Stimulated activated CD4-positive, alpha-beta T cell treated with anti-CD3 and anti-CD28 coated beads, Interleukin-4, amount 100 ng/mL, for 24 hours (primary cell): Measurements from ENCODE around the gene GGTLC2.
"Not testable (repeated sequence)": the region's sequence is repeated elsewhere in the genome, so short reads cannot be mapped to it uniquely, and the experiment has no call there.

Experiments used
- DNase-seq: peaks from one replicate; pipeline ENCODE4 v3.0.0-alpha.2; 2020

GGTLC2 gene

GRCh38 chr22:22638313-22638712 lies 6.1 kb upstream of the GGTLC2 start:
- DNase-seq = not testable (repeated sequence)

DNA sequence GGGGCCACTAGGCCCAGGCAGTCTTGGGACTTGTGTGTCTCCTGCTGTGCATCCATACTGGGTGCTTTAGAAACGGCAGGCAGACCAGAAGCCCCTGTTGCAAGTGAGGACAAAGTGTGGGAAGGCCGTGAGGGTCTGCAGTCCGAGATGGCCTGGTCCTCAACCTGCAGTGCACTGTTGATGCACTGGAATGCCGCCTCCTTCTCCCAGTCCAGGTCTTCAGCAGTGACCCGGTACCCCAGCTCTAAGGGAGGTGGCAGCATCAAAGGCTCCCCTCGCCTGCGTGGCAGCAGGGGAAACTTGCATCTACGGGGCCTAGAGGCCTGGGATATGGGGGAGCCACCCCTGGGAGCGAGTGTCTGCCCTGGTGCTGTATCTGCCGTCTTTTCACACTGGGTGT lies 2.2 kb upstream of the GGTLC2 start:
- not testable (repeated sequence) for DNase-seq

GRCh38 chr22:22645969-22646368 lies 1.6 kb downstream of the GGTLC2 start:
- not testable (repeated sequence) for DNase-seq

- DNase-seq = not testable (repeated sequence)
These were observed 3.5 kb downstream of the GGTLC2 start for GRCh38 chr22:22647952-22648351.

DNA sequence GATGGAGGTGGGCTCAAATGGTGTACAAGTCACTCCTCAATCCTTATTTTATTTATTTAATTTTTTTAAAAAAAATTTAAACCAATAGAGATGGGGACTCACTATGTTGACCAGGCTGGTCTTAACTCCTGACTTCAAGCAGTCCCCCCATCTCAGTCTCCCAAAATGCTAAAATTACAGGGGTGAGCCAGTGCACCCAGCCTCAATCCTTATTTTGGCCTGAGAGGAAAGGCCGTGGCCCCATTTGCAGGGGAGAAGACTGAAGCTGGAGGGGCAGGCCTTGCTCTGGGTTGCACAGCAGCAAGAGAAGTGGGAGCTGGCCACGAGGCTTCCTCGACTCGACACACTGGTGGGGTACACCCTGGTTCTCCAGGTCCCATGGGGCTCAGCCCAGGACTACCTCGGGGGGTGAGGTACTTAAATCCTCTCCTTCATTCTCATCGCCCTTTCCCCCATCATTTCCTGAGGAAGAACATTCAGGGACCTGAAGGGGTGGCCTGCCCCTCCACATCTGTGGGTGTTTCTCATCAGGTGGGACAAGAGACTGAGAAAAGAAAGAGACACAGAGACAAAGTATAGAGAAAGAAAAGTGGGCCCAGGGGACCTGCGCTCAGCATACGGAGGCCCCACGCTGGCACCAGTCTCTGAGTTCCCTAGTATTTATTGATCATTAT lies 4.6 kb downstream of the GGTLC2 start:
- DNase-seq = not testable (repeated sequence)

DNA sequence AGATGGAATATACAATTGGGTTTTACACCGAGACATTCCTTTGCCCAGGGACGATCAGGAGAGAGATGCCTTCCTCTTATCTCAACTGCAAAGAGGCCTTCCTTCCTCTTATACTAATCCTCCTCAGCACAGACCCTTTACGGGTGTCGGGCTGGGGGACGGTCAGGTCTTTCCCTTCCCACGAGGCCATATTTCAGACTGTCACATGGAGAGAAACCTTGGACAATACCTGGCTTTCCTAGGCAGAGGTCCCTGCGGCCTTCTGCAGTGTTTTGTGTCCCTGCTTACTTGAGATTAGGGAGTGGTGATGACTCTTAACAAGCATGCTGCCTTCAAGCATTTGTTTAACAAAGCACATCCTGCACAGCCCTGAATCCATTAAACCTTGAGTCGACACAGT lies 5.3 kb downstream of the GGTLC2 start:
- DNase-seq = not testable (repeated sequence)

DNA sequence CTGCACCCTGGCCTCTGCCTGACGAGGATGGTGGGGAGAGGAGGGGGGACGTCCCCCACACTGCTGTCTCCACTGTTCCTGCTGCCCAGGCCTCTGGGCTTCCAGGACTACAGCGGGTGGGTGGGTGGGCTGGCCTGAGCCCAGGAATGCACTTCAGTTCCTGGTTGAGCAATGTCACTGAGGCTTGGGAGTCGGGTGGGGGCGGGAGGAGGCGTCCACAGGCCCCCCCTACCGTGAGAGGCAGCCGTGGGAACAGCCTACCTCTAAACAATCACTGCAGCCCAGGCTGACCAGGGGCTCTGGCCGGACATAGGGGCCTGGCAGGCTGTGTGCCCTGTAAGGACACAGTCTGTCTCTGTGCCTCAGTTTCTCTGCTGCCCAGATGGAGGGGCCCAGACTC lies 6.0 kb downstream of the GGTLC2 start:
- not testable (repeated sequence) for DNase-seq

DNA sequence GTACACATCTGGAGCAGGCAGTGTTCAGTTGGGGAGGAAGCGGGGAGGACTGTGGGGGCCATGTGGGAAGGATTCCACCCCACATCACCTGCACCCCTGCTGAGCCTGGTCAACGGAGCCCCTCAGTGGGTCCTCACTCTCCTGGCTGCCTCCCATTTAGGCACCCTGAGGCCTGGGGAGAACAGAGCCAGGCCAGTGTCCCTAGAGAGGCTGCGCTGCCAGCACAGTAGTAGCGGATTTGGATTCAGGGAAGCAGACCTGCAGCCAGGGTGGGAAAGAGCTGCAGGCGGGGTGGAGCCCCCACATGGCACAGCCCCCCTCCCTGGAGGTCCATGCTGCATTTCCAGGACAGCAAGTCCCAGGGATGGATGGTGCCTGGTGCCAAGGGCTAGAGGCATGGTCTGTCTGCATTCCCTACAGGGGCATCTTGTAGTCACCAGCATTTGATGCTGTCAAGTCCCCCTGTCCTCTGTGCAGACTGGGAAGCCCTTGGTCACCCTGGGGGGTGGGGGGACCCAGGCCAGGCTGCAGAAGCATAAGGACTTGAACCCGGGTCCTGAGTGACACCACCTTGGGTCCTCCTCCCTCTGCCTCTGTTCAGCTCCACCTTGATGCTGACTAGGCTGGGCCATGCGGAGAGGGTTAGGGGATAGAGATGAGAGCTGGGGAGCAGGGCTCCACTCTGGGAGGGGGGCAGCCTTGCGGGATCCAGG lies 6.5 kb downstream of the GGTLC2 start:
- DNase-seq = not testable (repeated sequence)

DNA sequence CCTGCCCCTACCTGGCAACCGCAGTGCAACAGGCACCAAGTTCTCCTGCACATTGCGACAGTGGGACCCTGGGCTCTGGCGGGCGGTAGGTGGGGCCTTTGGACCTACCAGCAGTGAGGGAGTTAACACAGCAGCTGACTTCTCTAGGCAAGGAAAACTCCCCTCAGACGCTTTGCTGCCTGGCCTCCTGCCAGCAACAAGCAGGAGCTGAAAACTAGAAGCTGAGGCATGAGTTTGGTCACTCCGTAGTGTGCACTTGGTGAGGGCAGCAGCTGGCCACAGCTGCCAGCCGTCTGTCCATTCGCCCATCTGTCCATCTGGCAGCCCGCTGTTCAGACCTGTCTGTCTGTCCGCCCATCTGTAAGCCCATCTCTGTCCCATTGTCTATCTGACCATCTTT lies 7.2 kb downstream of the GGTLC2 start:
- not testable (repeated sequence) for DNase-seq

DNA sequence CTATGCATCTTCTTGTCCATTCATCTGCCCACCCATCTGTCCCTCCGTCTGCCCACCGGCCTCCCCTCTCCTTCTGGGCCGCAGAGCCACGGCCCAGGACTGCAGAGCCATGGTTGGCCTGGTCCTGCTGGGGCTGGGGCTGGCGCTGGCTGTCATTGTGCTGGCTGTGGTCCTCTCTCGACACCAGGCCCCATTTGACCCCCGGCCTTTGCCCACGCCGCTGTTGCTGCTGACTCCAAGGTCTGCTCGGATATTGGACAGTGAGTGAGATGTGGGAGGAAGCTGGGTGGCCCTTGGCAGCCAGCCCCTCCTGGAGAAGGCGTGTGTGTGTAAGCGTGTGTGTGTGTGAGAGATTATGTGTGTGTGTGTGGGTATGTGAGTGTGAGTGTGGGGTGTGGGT lies 7.7 kb downstream of the GGTLC2 start:
- DNase-seq = not testable (repeated sequence)

DNA sequence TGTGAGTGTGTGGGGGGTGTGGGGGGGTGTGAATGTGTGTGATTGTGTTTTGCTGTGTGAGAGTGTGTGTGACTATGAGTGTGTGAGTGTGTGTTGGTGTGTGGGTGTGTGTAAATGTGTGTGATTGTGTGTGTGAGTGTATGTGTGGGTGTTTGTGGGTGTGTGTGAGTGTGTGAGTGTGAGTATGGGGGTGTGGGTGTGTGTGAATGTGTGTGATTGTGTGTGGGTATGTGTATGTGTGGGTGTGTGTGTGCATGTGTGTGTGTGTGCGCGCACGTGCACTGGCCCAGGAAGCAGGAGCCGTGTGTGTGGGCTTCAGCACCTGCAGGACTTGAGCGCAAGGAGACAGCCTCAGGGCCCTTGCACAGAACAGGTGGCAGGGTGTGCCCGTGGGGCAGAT lies 8.2 kb downstream of the GGTLC2 start:
- DNase-seq = not testable (repeated sequence)

DNA sequence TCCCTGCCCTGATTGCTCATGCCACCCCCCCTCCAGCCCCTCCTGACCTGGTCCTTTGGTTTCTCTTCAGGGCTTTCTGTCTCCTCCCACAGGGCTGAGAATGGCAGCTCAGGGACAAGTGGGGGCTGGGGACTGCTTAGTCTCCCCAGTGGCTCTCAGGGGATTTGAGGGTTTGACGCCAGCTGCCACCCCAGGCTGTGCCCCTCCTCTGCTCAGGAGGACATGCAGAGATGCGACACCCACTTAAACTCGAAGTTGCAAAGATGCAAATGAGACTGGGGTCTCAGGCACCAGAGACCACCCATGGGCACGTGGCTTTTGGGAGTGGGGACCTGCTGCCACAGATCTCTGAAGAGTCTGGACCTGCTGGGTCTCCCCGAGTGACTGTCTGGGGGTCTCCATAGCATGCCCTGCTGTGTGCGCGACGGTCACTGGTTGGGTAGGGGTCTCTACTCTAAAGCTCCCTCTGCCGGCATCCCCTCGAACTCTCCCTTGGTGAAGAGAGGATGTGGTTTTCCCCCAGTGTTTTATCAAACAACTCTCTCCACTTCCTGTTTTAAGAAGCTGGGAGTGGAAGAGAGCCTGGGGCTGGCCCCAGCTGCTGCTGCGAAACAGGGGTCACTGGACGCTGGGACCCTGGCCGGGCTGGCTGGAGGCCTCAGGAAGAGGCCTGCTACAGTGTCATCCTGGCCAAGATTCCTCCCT lies 9.4 kb downstream of the GGTLC2 start:
- DNase-seq = not testable (repeated sequence)

DNA sequence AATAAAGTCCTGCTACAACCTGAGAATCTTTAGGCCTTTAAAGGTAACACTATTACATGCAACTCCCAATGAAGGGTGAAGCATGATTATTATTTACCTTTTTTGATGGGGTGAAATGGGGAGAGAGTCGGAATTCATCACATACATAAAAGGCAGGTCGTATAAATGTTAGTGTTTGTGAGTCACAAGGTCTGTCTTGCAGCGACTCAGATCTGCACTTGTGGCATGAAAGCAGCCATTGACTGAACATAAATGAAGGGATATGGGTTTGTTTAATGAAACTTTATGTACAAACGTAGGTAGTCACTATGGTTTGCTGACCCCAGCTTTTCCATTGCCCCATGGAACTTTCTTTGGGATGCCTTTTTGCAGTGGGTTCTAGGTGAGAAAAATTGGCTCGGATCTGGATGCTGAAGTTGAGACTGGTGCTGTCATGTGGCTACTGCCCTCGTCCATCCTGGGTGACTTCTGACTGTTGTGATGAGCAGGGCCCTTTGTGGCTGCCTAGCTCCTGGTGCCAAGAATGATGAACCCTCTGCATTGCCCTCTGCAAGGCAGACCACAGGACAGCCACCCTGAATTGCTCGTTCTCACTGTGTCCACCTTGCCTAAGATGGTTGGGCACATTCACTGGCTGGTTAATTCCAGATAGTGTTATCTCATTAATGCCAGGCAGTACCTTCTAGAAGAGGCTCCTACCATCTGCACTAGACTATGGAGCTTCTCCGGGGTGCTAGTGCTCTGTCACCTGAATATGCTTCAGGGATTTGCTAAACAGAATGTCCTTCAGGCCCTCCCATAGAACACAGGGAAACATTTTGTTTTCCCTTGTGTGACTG lies 11.3 kb downstream of the GGTLC2 start:
- DNase-seq = no peak

DNA sequence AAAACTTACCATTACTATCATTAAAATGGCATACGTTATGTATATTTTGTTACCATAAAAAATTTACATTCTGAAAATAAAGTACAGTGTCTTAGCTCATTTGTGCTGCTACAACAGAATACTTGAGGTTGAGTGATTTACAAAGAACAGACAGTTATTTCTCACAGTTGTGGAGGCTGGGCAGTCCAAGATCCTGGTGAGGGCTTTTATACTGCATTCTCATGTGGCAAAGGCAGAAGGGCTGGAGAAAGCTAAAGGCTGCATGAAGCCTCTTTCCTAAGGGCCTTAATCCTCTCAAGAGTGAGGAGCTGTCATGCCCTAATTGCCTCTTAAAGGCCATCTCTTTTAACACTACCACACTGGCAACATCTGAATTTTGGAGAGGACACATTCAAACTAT lies 13.3 kb downstream of the GGTLC2 start:
- no peak for DNase-seq

- DNase-seq = no peak
These were observed 16.9 kb downstream of the GGTLC2 start for GRCh38 chr22:22661275-22661674.

DNA sequence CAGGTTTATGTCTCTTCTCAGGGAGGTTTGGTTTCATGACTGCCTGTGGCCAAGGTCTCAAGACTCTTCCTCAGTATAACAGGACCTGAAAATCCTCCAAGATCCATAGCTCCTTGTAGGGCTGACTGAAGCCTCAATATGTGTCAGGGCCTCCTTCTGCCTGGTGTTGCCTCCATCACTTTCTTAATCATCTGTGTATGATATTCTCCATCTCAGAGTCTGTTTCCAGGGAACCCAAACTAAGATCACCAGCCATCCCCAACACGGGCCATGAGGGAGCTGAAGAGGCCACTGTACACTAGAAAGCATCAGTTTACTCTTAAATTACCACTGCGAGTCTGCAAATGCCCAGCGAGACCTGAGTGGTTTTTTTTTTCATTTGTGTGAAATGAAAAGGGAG lies 17.7 kb downstream of the GGTLC2 start:
- DNase-seq = no peak

- DNase-seq = no peak
These were observed 19.7 kb downstream of the GGTLC2 start for GRCh38 chr22:22663861-22664800.

DNA sequence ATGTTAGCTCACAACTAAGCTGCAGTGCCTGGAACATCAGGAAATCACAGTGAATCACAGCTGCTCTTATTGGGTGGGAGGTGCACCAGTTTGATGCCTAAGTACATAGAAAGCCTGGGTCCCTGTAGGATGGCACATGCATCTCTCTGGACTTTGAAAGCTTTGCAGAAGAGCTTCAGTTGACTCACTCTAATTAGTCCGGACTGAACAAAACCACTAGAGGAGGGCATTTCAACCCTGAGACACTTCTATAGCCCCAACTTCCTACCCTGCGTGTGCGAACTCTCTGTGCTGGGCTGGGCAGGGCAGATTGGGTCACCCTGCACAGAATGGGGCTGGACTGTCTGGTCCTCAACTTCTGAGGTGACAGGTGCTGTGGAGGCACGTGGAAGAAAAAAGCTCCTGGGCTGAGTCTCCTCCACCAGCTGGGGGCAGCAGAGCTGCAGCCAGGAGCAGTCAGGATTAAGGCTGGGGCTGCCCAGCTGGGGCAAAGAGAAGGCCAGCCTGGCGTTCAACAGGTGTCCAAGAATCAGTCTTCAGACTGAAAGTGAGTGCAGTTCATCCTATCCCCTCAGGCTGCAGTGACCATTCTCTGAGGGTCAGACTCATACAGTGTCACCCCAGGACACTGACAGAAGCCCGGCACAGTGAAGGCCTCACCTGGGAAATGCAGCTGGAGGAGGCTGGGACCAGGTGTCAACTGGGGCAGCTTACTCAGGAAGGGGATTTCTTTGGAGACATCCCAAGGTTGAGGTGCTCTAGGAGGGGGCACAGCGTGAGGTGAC lies 22.1 kb downstream of the GGTLC2 start:
- peak; percentile 9 for DNase-seq

- DNase-seq = no peak
These were observed 23.8 kb downstream of the GGTLC2 start for GRCh38 chr22:22667966-22668880.

- no peak for DNase-seq
These were observed 24.7 kb downstream of the GGTLC2 start for GRCh38 chr22:22669093-22669492.
